Measurements from ENCODE around the gene MTARC1.

DNA sequence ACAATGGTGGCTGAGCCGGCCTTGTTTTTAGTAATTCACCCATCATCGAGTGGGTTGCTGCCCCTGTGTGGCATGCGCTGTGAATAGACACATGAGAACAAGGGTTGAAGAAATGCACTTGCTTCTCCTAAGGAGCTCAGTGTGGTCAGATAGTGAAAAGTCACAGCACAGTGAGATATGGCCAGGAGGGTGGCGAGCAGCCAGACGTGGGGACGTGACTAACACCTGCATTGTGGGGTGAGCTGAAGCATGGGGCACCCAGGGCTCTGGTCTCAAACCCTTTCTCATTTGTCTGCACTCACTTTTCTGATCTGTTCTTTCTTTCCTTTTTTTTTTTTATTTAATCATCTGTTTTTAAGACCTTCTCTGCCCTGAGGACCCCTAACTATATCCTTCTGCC is 13.5 kb downstream of the MTARC1 start:
- TF ChIP-seq, protein P1, sequence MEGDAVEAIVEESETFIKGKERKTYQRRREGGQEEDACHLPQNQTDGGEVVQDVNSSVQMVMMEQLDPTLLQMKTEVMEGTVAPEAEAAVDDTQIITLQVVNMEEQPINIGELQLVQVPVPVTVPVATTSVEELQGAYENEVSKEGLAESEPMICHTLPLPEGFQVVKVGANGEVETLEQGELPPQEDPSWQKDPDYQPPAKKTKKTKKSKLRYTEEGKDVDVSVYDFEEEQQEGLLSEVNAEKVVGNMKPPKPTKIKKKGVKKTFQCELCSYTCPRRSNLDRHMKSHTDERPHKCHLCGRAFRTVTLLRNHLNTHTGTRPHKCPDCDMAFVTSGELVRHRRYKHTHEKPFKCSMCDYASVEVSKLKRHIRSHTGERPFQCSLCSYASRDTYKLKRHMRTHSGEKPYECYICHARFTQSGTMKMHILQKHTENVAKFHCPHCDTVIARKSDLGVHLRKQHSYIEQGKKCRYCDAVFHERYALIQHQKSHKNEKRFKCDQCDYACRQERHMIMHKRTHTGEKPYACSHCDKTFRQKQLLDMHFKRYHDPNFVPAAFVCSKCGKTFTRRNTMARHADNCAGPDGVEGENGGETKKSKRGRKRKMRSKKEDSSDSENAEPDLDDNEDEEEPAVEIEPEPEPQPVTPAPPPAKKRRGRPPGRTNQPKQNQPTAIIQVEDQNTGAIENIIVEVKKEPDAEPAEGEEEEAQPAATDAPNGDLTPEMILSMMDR (IDR thresholded peaks at IDR 0.05) = no peak
- TF ChIP-seq POLR2A (IDR thresholded peaks at IDR 0.05) = no peak
